KOPT-K1 (cell line): Measurements from ENCODE around the gene PTK7.
"Not testable (repeated sequence)": the region's sequence is repeated elsewhere in the genome, so short reads cannot be mapped to it uniquely, and the experiment has no call there.

ENCODE experiments used
- H3K27ac ChIP-seq: fragments of 200-600 bp; sonication (generic); 2 replicates; pipeline ENCODE4 v1.5.1; 2016; ENCODE audit warnings: antibody characterized with exemption, mild to moderate bottlenecking, low read depth, low read length; ENCODE audit not compliant: poor library complexity, severe bottlenecking
- H3K36me3 ChIP-seq: fragments of 200-600 bp; sonication (generic); 2 replicates; pipeline ENCODE4 v1.5.1; 2017; ENCODE audit warnings: antibody characterized with exemption, mild to moderate bottlenecking, low read length, moderate library complexity; ENCODE audit not compliant: insufficient read depth
- H3K9me3 ChIP-seq: fragments of 200-600 bp; sonication (generic); 2 replicates; pipeline ENCODE4 v1.5.1; 2017; ENCODE audit warnings: antibody characterized with exemption, low read length, mild to moderate bottlenecking; ENCODE audit not compliant: insufficient read depth, poor library complexity, severe bottlenecking

Gene PTK7

DNA sequence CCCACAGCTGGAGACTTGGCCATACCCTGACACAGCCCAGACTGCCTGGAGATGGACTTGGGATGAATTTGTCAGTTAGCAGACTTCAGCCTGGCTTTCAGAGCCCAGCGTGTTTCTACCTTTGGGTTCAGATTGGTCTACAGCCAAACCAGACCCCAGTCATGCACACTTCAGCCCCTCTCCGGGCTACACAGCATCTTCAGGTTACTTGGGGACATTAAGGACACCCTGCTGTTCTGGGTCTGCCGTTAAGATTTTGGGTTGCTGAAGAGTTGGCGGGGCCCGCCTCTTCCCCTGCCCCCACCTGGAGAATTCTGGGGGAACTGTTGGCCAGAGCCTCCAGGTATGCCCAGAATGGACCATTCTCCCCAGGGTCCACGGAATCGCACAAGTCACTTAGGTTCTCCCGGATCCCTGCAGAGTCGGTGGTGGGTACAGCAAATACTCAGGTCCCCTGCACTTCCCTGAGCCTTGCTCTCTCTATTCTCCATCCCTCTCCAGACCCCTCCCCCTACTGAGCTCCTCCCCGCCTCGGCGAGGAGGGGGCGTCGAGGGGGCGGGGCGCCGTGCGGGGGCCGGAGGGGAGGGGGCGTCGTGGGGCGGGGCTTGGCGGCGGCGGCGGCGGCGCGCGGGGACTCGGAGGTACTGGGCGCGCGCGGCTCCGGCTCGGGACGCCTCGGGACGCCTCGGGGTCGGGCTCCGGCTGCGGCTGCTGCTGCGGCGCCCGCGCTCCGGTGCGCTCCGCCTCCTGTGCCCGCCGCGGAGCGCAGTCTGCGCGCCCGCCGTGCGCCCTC, at the start of gene PTK7:
PTK7 (plus strand) TSS at position 645 of the 794 bp plus-strand sequence. CDS start 175 bp downstream, outside the sequence.
- Histone ChIP-seq H3K36me3 (no peaks in the 10 kb centered on the region), H3K27ac (peak within 1 kb of the TSS; percentile 66), H3K9me3 (no peaks in the 10 kb centered on the region)

DNA sequence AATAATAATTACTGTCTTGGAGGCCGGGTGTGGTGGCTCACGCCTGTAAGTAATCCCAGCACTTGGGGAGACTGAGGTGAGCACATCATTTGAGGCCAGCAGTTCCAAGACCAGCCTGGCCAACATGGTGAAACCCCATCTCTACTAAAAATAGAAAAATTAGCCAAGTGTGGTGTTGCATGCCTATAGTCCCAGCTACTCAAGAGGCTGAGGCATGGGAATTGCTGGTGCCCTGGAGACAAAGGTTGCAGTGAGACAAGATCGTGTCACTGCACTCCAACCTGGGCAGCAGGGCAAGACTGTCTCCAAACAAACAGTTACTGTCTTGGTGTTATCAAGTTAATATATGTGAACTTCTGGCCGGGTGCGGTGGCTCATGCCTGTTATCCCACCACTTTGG, 49.7 kb upstream of the PTK7 start:
- Histone ChIP-seq H3K36me3 (peaks cover 83% of the 10 kb centered on the region), H3K27ac (no peak overlapping the region), H3K9me3 (no peaks in the 10 kb centered on the region)

DNA sequence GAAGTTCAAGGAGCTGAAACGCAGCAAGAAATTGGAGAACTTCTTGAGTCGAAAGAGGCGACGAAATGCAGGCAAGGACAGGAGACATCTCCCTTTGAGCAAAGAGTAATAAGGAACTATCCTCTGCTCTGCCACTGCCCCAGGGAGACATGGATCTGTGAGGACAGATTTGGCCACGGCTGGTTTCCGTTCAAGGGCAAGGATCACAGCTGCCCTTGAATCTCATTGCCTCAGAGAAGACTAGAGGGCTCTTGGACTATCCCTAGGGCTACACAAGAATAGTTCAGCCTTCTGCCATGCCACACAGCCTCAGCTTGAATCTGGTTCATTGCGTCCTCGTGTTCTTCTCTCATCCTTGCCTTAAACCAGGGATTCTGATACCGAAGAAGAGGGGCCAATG, 47.0 kb upstream of the PTK7 start:
- Histone ChIP-seq H3K36me3 (peaks cover 97% of the 10 kb centered on the region), H3K27ac (no peak overlapping the region)

DNA sequence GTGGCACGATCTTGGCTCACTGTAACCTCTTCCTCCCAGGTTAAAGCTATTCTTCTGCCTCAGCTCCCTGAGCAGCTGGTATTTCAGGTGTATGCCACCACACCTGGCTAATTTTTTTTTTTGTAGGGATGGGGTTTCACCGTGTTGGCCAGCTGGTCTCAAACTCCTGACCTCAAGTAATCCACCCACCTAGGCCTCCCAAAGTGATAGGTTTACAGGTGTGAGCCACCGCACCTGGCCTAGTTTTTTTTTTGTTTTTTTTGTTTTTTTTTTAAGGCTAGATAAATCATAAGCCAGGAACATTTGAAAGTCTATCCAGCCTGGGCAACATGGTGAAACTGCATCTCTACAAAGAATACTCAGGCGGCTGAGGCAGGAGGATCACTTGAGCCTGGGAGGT, 43.8 kb upstream of the PTK7 start:
- H3K36me3 ChIP-seq, result peaks cover 92% of the 10 kb centered on the region
- H3K27ac ChIP-seq, result no peak overlapping the region
- no peaks in the 10 kb centered on the region for H3K9me3 ChIP-seq

More for the DNA sequence above, 47.0 kb upstream of the PTK7 start:
- H3K9me3 ChIP-seq, result no peaks in the 10 kb centered on the region

DNA sequence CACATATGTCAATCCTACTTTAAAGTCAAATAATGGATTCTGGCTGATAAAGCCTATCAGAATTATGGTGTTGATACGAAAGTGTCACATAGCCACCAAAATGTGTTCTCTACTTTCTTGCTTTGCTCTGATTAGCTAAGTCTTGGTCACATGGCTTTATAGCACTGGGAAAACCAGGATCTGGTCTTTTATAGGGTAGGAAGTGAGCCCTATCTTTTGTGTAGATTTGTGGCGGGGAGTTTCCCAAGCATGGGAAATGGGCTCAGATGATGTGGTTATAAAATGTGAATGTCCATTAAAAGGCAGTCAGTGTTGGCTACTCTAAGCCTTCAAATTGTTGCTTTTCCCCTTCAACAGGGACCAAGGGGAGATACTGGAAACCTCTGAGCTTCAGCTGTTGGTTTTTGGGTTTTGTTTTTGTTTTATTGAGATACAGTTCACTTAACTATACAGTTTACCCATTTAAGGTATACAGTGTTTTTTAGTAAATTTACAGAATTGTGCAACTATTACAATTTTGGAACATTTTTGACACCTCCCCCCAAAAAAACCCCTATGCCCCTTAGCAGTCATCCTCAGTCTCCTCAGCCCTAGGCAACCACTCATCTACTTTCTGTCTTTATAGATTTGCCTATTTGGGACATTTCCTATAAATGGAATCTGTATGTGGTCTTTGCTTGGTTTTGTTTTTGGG, 42.5 kb upstream of the PTK7 start:
- Histone ChIP-seq H3K9me3 (no peaks in the 10 kb centered on the region), H3K36me3 (peaks cover 92% of the 10 kb centered on the region)

DNA sequence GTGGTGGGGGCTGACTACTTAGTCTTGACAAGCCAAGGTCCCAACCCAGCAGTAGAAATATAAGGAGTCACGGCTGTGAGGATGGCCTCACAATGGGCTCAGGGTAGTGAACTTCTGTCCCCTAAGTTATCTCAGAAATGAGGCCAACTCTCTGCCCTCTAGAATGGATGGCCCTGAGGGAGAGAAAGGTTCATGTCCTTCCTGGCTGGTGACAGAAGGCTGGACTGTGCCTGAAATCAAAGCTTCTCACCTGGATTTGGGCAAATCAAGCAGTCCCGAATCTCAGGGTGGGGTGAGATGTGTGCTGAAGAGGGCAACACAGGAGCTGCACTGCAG, 42.0 kb upstream of the PTK7 start:
- Histone ChIP-seq H3K9me3 (no peaks in the 10 kb centered on the region), H3K36me3 (peaks cover 92% of the 10 kb centered on the region), H3K27ac (no peak overlapping the region)

More for the DNA sequence above, 42.5 kb upstream of the PTK7 start:
- H3K27ac ChIP-seq, result no peak overlapping the region

DNA sequence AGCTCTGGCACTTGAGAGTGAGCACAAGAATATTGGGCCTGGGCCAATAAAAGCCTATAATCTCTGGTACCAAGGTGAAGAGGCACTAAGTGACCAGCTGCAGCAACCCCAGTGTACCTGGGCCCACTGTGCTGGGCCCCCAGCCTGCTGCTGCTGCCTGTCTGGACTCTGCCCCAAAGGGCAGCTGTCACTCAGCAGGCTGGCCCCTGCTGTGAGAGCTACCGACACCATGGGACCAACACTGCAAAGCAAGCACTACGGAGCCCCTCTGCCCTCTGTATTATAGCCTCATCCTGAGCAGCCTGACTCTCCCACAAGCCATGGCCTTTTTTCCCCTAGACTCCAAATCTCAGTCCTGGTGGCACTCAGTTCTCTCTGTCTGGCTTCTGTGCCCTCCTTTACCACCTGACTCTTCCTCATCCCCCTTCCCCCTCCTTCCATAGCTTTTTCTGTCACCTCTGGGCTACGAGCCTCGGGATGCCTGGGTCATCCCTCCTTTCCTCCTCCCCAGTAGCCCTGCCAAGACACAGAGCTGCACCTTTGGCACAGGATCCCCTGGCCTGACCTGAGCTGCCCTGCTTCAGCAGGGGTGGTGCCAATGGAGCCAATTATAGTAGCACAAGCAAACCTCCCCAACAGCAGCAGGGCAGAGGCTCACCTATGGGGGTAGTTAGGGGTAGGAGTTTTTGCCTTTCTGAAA, 40.5 kb upstream of the PTK7 start:
- no peaks in the 10 kb centered on the region for H3K9me3 ChIP-seq
- no peak overlapping the region for H3K27ac ChIP-seq
- peaks cover 91% of the 10 kb centered on the region for H3K36me3 ChIP-seq

DNA sequence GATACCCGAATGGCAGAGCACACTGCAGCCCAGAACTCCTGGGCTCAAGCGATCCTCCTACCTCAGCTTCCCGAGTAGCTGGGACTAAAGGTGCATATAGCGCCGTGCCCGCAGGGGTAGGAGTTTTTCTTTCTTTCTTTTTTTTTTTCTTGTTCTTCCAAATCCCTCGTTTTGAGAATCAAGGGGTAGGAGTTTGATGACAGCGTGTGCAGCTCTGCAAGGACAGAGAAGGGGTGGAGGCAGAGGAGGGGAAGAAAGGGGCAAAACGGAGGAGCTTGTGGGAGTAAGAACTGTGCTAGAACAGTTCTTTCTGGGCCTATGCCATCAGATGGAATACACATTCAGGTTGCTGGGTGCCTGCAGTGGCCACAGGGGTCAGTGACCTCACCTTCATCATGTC, 39.4 kb upstream of the PTK7 start:
- Histone ChIP-seq H3K36me3 (peaks cover 92% of the 10 kb centered on the region), H3K9me3 (no peaks in the 10 kb centered on the region), H3K27ac (no peak overlapping the region)

DNA sequence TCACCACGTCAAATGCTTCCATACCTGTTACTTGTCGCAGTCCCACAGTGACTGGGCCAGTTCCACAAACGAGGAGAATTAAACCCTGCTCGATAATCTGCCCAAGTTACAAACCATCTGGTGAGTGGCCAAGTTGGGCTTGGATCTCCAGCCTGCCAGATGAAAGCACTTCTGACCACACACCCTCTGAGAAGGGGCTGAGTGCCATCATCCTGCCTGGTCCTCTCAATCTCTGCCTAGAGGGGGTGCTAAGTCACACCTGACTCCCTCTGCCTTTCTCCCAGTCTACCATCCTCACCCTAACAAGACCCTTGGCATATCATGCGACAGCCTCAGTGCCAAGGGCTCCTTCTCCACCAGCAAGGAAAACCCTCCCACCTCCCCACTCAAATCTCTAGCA, 38.9 kb upstream of the PTK7 start:
- H3K36me3 ChIP-seq, result peaks cover 89% of the 10 kb centered on the region

DNA sequence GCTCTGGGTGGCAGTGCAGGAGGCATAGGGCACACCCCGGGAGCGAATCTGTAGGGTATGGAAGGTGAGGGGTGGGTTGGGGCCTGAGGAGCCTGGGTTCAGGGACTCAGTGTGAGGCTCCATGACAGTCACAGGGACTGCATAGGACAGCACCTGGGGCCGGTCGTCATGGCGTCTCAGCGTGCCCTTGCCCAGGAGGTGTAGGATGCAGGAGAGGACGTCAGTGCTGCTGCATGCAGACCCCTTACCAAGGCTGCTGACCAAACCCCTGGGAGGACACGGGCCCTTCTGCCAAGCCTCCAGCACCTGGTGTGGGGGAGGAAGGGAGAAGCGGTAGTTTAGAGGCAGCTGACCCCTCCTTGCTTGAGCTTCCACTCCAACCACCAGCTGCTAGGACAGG, 38.4 kb upstream of the PTK7 start:
- Histone ChIP-seq H3K27ac (no peak overlapping the region), H3K9me3 (no peaks in the 10 kb centered on the region), H3K36me3 (peaks cover 89% of the 10 kb centered on the region)

More for the DNA sequence above, 38.9 kb upstream of the PTK7 start:
- Histone ChIP-seq H3K27ac (no peak overlapping the region), H3K9me3 (no peaks in the 10 kb centered on the region)

DNA sequence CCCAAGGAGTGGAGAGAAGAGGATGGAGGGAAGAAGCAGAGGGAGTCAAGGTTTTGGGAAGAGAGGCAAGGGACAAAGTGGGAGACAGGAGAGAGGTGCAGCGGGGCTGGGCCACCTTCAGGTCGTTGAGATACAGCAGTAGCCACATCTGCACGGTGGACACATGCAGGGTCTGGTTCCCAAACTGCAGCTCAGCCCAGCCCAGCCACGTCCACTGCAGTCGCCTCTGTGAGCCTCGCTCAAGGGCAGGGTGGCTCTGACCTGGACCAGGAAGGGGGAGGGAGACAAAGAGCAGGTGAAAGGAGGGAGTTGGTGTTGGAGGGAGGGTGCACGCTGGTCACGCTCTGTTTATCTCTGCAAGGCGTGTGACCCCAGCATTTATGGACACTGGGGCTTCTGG, 37.4 kb upstream of the PTK7 start:
- Histone ChIP-seq H3K27ac (no peak overlapping the region), H3K36me3 (peaks cover 89% of the 10 kb centered on the region), H3K9me3 (no peaks in the 10 kb centered on the region)

DNA sequence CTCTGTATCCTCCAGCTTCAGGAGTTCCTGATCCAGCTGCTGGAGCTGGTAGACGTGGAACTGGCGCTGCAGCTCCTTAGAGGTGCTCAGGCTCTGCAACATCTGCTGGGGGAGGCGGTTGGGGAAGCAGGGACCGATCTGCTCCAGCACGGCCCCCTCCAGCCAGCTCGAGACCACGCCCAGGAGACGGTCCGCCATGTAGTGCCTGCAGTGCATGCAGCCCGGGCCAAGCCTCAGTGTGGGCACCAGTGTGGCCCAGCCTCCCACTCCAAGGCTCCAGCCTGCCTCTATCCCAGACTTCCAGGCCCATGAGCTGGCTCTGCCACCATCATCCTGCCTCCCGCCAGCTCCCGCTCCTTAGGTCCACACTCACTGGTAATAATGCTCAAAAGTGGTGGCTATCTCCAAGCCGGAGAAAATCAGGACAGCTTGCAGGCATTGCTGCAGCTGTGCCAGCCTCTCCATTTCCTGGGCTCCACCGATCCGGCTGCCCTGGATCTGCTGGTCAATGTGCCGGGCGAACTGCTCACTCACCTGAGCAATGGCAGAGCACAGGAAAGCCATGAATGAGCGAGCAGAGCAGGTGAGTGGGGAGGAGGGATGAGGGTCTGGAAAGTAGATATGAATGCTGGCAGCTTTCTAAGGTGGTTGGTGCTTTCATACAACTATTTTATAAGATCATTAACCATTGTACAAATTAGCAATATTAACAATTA, 35.4 kb upstream of the PTK7 start:
- H3K36me3 ChIP-seq, result peaks cover 87% of the 10 kb centered on the region
- H3K27ac ChIP-seq, result no peak overlapping the region
- no peaks in the 10 kb centered on the region for H3K9me3 ChIP-seq

DNA sequence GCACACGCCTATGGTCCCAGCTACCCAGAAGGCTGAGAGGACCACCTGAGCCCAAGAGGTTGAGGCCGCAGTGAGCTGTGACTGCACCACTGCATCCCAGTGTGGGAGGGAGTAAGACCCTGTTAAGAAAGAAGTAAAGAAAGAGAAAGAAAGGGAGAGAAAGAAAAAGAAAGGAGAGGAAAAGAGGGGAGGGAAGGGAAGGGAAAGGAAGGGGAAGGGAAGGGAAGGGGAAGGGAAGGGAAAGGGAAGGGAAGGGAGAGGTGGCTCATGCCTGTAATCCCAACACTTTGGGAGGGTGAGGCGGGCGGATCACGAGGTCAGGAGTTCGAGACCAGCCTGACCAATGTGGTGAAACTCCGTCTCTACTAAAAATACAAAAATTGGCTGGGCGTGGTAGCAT, 34.6 kb upstream of the PTK7 start:
- H3K36me3 ChIP-seq, result peaks cover 89% of the 10 kb centered on the region
- H3K9me3 ChIP-seq, H3K27ac ChIP-seq: not testable (repeated sequence)

DNA sequence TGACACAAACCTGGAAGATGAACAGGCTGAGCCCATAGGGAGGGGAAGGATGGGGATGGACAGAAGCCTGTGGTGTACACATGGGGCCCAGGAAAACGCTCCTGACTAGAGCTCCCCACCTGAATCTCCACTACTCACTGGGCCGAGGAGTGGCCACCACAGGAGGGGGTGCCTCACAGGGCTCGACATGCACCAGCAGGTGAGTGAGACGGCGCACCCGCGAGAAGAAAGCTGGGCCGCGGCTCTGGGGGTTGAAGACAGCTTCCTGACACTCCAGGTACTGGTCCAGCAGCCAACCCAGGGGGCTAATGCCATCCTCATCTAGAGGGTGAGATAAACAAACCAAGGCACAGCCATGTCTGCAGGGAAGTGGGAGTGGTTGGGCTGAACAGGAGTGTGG, 32.8 kb upstream of the PTK7 start:
- Histone ChIP-seq H3K36me3 (peaks cover 89% of the 10 kb centered on the region), H3K9me3 (no peaks in the 10 kb centered on the region), H3K27ac (no peak overlapping the region)

DNA sequence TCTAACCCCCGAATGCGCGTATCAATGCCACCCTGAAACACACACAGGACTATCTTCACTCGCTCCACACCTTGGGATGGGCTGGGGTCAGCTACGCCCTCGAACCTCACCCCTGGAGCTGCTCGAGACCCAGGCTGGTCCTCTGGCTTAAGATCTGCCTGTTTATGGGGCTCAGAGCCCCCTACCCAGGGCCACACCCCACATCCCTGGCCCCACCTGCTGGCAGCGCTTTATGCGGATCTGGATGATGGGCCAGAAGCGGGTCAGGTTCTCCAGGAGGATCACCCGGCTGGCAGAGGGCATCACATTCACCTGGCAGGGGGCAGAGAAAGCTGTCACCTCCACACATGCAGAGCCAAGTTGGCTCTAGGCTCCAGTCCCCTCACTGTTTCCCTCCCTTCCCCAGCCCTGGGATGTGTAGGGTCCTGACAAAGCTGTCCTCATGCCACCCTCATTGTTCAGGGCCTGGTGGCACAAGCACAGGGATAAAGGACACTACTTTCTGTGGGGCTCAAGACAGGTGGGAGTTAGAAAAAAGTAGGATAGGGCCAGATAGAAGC, 30.7 kb upstream of the PTK7 start:
- Histone ChIP-seq H3K9me3 (no peaks in the 10 kb centered on the region), H3K27ac (no peak overlapping the region), H3K36me3 (peaks cover 87% of the 10 kb centered on the region)
